ENCODE results near the gene SYT14. TPM values are rescaled to one million over a fixed set of nuclear protein-coding genes. Genes with fewer than 3 reads are reported as not detected.
"Not testable (repeated sequence)": the region's sequence is repeated elsewhere in the genome, so short reads cannot be mapped to it uniquely, and the experiment has no call there.

Gene SYT14
- 8.9 and 16.1 TPM in 2 replicates for total RNA-seq (ENCODE audit: low replicate concordance)

- Histone ChIP-seq H3K4me1 (peaks cover 18% of the 10 kb centered on the region), H3K4me3 (peak within 1 kb of the TSS; percentile 92), H3K79me2 (ENCODE audit: low read depth) (peaks cover 26% of the 10 kb centered on the region), H3K36me3 (no peaks in the 10 kb centered on the region), H3K27me3 (peaks cover 16% of the 10 kb centered on the region), H2AFZ (replicated peaks) (peak within 1 kb of the TSS; percentile 82), H4K20me1 (ENCODE audit: low read depth) (peaks cover 19% of the 10 kb centered on the region), H3K27ac (no peak within 1 kb of the TSS), H3F3A (ENCODE audit: low read depth) (peaks cover 14% of the 10 kb centered on the region), H3K9ac (no peak within 1 kb of the TSS), H3K9me3 (ENCODE audit: low read depth) (no peaks in the 10 kb centered on the region), H3K4me2 (peak within 1 kb of the TSS; percentile 94)
- Mint-ChIP-seq H3K9me3 (no peaks in the 10 kb centered on the region), H3K36me3 (no peaks in the 10 kb centered on the region), H3K4me1 (peaks cover 13% of the 10 kb centered on the region), H3K4me3 (peak within 1 kb of the TSS; percentile 91), H3K27me3 (ENCODE audit: insufficient read depth, low read depth) (peaks cover 18% of the 10 kb centered on the region), H3K27ac (peak within 1 kb of the TSS; percentile 15)
- DNase-seq (ENCODE audit: low spot score) = peak; percentile 93
- TF ChIP-seq CTCF (IDR thresholded peaks at IDR 0.05) (no peak), EZH2 (IDR thresholded peaks at IDR 0.05) (no peak), EZH2phosphoT487 (IDR thresholded peaks at IDR 0.05) (no peak)
Measured at GRCh38 chr1:209937996-209938959, at the start of gene SYT14. SYT14 (plus strand) TSS chr1:209938217; CDS start chr1:209938265, 48 bp downstream.

GRCh38 chr1:209888291-209889076 lies 49.5 kb upstream of the SYT14 start:
- not testable (repeated sequence) for H3K27ac ChIP-seq; H2AFZ ChIP-seq (replicated peaks); H3K27me3 Mint-ChIP-seq (ENCODE audit: insufficient read depth, low read depth); H3K36me3 Mint-ChIP-seq; H3K4me3 Mint-ChIP-seq; H3K4me2 ChIP-seq; H3K36me3 ChIP-seq; H3K9me3 ChIP-seq (ENCODE audit: low read depth); H3K9me3 Mint-ChIP-seq; H3K79me2 ChIP-seq (ENCODE audit: low read depth); H3K27ac Mint-ChIP-seq; DNase-seq (ENCODE audit: low spot score); H3K27me3 ChIP-seq; H3F3A ChIP-seq (ENCODE audit: low read depth); H3K4me1 Mint-ChIP-seq; H3K9ac ChIP-seq; H3K4me3 ChIP-seq; H4K20me1 ChIP-seq (ENCODE audit: low read depth)
- peaks cover 11% of the 10 kb centered on the region for H3K4me1 ChIP-seq

GRCh38 chr1:209889077-209889418 lies 49.0 kb upstream of the SYT14 start:
- H3K4me1 ChIP-seq = peaks cover 5% of the 10 kb centered on the region
- H3K36me3 Mint-ChIP-seq = no peaks in the 10 kb centered on the region
- peaks cover 2% of the 10 kb centered on the region for H3K9me3 Mint-ChIP-seq
- H3K4me2 ChIP-seq = no peak overlapping the region
- H3K4me3 Mint-ChIP-seq = no peak overlapping the region
- H3K27me3 ChIP-seq = no peaks in the 10 kb centered on the region
- no peaks in the 10 kb centered on the region for H3K9me3 ChIP-seq (ENCODE audit: low read depth)
- no peak overlapping the region for H3K27ac ChIP-seq
- no peaks in the 10 kb centered on the region for H3K79me2 ChIP-seq (ENCODE audit: low read depth)
- H3K27ac Mint-ChIP-seq = no peak overlapping the region
- H3K9ac ChIP-seq = no peak overlapping the region
- peaks cover 4% of the 10 kb centered on the region for H3K4me1 Mint-ChIP-seq
- no peak for DNase-seq (ENCODE audit: low spot score)
- H2AFZ ChIP-seq (replicated peaks) = no peak overlapping the region
- H3F3A ChIP-seq (ENCODE audit: low read depth) = peaks cover 1% of the 10 kb centered on the region
- H3K27me3 Mint-ChIP-seq (ENCODE audit: insufficient read depth, low read depth) = peaks cover 2% of the 10 kb centered on the region
- TF ChIP-seq CTCF (IDR thresholded peaks at IDR 0.05) (no peak), EZH2phosphoT487 (IDR thresholded peaks at IDR 0.05) (no peak), EZH2 (IDR thresholded peaks at IDR 0.05) (no peak)
- no peaks in the 10 kb centered on the region for H4K20me1 ChIP-seq (ENCODE audit: low read depth)
- no peaks in the 10 kb centered on the region for H3K36me3 ChIP-seq
- H3K4me3 ChIP-seq = no peak overlapping the region

Measured in neural progenitor cell (in vitro differentiated cells).